DOHH2 (cell line): Measurements from ENCODE around the gene NDUFAF5.

Experiments used
- H3F3A ChIP-seq: fragments of 200-600 bp; sonication (generic), shearing (Covaris generic); 2 replicates; pipeline ENCODE4 v1.6.0; 2016; ENCODE audit warnings: antibody characterized with exemption, mild to moderate bottlenecking; ENCODE audit not compliant: control insufficient read depth, insufficient read depth
- H3K27ac ChIP-seq: fragments of 200-600 bp; sonication (generic); 2 replicates; pipeline ENCODE4 v1.5.1; 2014; ENCODE audit warnings: low read depth, mild to moderate bottlenecking, low read length, moderate library complexity
- H3K27me3 ChIP-seq: fragments of 200-600 bp; sonication (generic); 2 replicates; pipeline ENCODE4 v1.6.1; 2014; ENCODE audit warnings: mild to moderate bottlenecking, low read length, mixed read lengths; ENCODE audit not compliant: control insufficient read depth
- H3K36me3 ChIP-seq: fragments of 200-600 bp; sonication (generic); 2 replicates; pipeline ENCODE4 v1.6.1; 2014; ENCODE audit warnings: mild to moderate bottlenecking, low read length, moderate library complexity, mixed read lengths; ENCODE audit not compliant: control insufficient read depth
- H3K4me1 ChIP-seq: fragments of 200-600 bp; sonication (generic); 2 replicates; pipeline ENCODE4 v1.6.1; 2014; ENCODE audit warnings: mild to moderate bottlenecking, low read length, mixed read lengths; ENCODE audit not compliant: control insufficient read depth
- H3K4me2 ChIP-seq: fragments of 200-600 bp; sonication (generic); 2 replicates; pipeline ENCODE4 v1.6.0; 2014; ENCODE audit warnings: mild to moderate bottlenecking, low read length, moderate library complexity
- H3K4me3 ChIP-seq: fragments of 200-600 bp; sonication (generic); 2 replicates; pipeline ENCODE4 v1.5.1; 2014; ENCODE audit warnings: mild to moderate bottlenecking, low read length, mixed read lengths
- H3K79me2 ChIP-seq: fragments of 200-600 bp; sonication (generic); 2 replicates; pipeline ENCODE4 v1.6.1; 2014; ENCODE audit warnings: mild to moderate bottlenecking, low read length, mixed read lengths; ENCODE audit not compliant: control insufficient read depth
- H3K9me2 ChIP-seq: fragments of 200-600 bp; sonication (generic); replicated peaks from 2 replicates; pipeline ENCODE4 v1.6.1; 2014; ENCODE audit warnings: mild to moderate bottlenecking, low read length, mixed read lengths; ENCODE audit not compliant: control insufficient read depth
- H3K9me3 ChIP-seq: fragments of 200-600 bp; sonication (generic); 2 replicates; pipeline ENCODE4 v1.6.1; 2014; ENCODE audit warnings: antibody characterized with exemption, low read length, mixed read lengths; ENCODE audit not compliant: control insufficient read depth, insufficient read depth
- H4K20me1 ChIP-seq: fragments of 200-600 bp; sonication (generic); 2 replicates; pipeline ENCODE4 v1.6.0; 2014; ENCODE audit warnings: low read depth, mild to moderate bottlenecking, antibody characterized with exemption, low read length, moderate library complexity; ENCODE audit not compliant: control insufficient read depth, insufficient read depth
- EZH2phosphoT487 ChIP-seq: fragments of 200-600 bp; sonication (generic); IDR thresholded peaks from 2 replicates; pipeline ENCODE4 v1.6.1; 2017; ENCODE audit warnings: borderline replicate concordance, mild to moderate bottlenecking, antibody characterized with exemption, low read length, moderate library complexity, mixed read lengths
- TF ChIP-seq, protein P1 (sequence below): fragments of 200-600 bp; sonication (generic); IDR thresholded peaks from one replicate; pipeline ENCODE4 v1.5.1; 2014; ENCODE audit warnings: antibody characterized with exemption, mild to moderate bottlenecking, low read depth, low read length; ENCODE audit not compliant: poor library complexity, severe bottlenecking

The NDUFAF5 gene

GRCh38 chr20:13809373-13809772, 24.5 kb downstream of the NDUFAF5 start:
- Histone ChIP-seq H3K79me2 (no peaks in the 10 kb centered on the region), H3K4me2 (no peak overlapping the region), H3K9me3 (no peaks in the 10 kb centered on the region), H3K36me3 (peaks cover 53% of the 10 kb centered on the region), H3K9me2 (no peaks in the 10 kb centered on the region), H3K4me3 (no peak overlapping the region), H4K20me1 (no peaks in the 10 kb centered on the region), H3K27ac (no peak overlapping the region), H3K4me1 (peaks cover 6% of the 10 kb centered on the region; the same call in 1 of the 2 replicates), H3F3A (no peaks in the 10 kb centered on the region), H3K27me3 (no peaks in the 10 kb centered on the region)
- TF ChIP-seq EZH2phosphoT487, result no peak
- TF ChIP-seq, protein P1, sequence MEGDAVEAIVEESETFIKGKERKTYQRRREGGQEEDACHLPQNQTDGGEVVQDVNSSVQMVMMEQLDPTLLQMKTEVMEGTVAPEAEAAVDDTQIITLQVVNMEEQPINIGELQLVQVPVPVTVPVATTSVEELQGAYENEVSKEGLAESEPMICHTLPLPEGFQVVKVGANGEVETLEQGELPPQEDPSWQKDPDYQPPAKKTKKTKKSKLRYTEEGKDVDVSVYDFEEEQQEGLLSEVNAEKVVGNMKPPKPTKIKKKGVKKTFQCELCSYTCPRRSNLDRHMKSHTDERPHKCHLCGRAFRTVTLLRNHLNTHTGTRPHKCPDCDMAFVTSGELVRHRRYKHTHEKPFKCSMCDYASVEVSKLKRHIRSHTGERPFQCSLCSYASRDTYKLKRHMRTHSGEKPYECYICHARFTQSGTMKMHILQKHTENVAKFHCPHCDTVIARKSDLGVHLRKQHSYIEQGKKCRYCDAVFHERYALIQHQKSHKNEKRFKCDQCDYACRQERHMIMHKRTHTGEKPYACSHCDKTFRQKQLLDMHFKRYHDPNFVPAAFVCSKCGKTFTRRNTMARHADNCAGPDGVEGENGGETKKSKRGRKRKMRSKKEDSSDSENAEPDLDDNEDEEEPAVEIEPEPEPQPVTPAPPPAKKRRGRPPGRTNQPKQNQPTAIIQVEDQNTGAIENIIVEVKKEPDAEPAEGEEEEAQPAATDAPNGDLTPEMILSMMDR, result no peak

GRCh38 chr20:13809855-13810254, 25.0 kb downstream of the NDUFAF5 start:
- Histone ChIP-seq H3K9me3 (no peaks in the 10 kb centered on the region), H3K9me2 (no peaks in the 10 kb centered on the region), H3K79me2 (no peaks in the 10 kb centered on the region), H3K4me2 (no peak overlapping the region), H3K27ac (no peak overlapping the region), H3K4me3 (no peak overlapping the region), H3K27me3 (no peaks in the 10 kb centered on the region), H3F3A (no peaks in the 10 kb centered on the region), H4K20me1 (no peaks in the 10 kb centered on the region), H3K4me1 (peaks cover 6% of the 10 kb centered on the region; the same call in 1 of the 2 replicates), H3K36me3 (peaks cover 52% of the 10 kb centered on the region)
- TF ChIP-seq EZH2phosphoT487, result no peak
- TF ChIP-seq, protein P1, result no peak

- Histone ChIP-seq H3K4me2 (no peak overlapping the region), H3K4me3 (no peak overlapping the region), H3K9me3 (no peaks in the 10 kb centered on the region), H3K9me2 (no peaks in the 10 kb centered on the region), H3K4me1 (peaks cover 6% of the 10 kb centered on the region; the same call in 1 of the 2 replicates), H3K36me3 (peaks cover 57% of the 10 kb centered on the region), H4K20me1 (no peaks in the 10 kb centered on the region), H3F3A (no peaks in the 10 kb centered on the region), H3K27ac (no peak overlapping the region), H3K27me3 (no peaks in the 10 kb centered on the region), H3K79me2 (no peaks in the 10 kb centered on the region)
- no peak for TF ChIP-seq EZH2phosphoT487
- TF ChIP-seq, protein P1, result no peak
Measured at GRCh38 chr20:13810446-13810845, 25.6 kb downstream of the NDUFAF5 start.

GRCh38 chr20:13813910-13814309, 29.1 kb downstream of the NDUFAF5 start:
- TF ChIP-seq, protein P1, result no peak
- TF ChIP-seq EZH2phosphoT487, result no peak
- no peaks in the 10 kb centered on the region for H3K27me3 ChIP-seq
- H3K9me3 ChIP-seq, result no peaks in the 10 kb centered on the region
- no peaks in the 10 kb centered on the region for H3F3A ChIP-seq
- H3K27ac ChIP-seq, result no peak overlapping the region
- H4K20me1 ChIP-seq, result no peaks in the 10 kb centered on the region
- peaks cover 6% of the 10 kb centered on the region; the same call in 1 of the 2 replicates for H3K4me1 ChIP-seq
- peaks cover 78% of the 10 kb centered on the region for H3K36me3 ChIP-seq
- H3K4me3 ChIP-seq, result no peak overlapping the region
- no peak overlapping the region for H3K4me2 ChIP-seq
- no peaks in the 10 kb centered on the region for H3K9me2 ChIP-seq
- no peaks in the 10 kb centered on the region for H3K79me2 ChIP-seq
